ENCODE results near the gene BNIPL.

GRCh38 chr1:151047591-151047924 lies 11.2 kb downstream of the BNIPL start, which contains the start of gene C1orf56:
- TF ChIP-seq, protein P1, sequence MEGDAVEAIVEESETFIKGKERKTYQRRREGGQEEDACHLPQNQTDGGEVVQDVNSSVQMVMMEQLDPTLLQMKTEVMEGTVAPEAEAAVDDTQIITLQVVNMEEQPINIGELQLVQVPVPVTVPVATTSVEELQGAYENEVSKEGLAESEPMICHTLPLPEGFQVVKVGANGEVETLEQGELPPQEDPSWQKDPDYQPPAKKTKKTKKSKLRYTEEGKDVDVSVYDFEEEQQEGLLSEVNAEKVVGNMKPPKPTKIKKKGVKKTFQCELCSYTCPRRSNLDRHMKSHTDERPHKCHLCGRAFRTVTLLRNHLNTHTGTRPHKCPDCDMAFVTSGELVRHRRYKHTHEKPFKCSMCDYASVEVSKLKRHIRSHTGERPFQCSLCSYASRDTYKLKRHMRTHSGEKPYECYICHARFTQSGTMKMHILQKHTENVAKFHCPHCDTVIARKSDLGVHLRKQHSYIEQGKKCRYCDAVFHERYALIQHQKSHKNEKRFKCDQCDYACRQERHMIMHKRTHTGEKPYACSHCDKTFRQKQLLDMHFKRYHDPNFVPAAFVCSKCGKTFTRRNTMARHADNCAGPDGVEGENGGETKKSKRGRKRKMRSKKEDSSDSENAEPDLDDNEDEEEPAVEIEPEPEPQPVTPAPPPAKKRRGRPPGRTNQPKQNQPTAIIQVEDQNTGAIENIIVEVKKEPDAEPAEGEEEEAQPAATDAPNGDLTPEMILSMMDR (optimal IDR thresholded peaks at IDR 0.05 in 1 of 3, IDR thresholded peaks at IDR 0.05 in 1 of 3, conservative IDR thresholded peaks at IDR 0.05 in 1 of 3; ENCODE audit: extremely low read depth in 1 of 3, insufficient read depth in 2 of 3, low read length in 3 of 3): no peak
- TF ChIP-seq EZH2 (IDR thresholded peaks at IDR 0.05; ENCODE audit: low read length): no peak

Data from keratinocyte (primary cell).